Activated effector memory CD4-positive, alpha-beta T cell treated with anti-CD3 and anti-CD28 coated beads, Interleukin-2, amount 50 U/mL, for 16 hours (primary cell): ENCODE measurements around the gene MRPL30.
A peak's percentile ranks its signal among the peaks of the same experiment; 100 is the strongest.
"Not testable (repeated sequence)": the region's sequence is repeated elsewhere in the genome, so short reads cannot be mapped to it uniquely, and the experiment has no call there.

Source experiments
- DNase-seq: peaks from one replicate; pipeline ENCODE4 v3.0.0-alpha.2; 2020

MRPL30 gene

DNA sequence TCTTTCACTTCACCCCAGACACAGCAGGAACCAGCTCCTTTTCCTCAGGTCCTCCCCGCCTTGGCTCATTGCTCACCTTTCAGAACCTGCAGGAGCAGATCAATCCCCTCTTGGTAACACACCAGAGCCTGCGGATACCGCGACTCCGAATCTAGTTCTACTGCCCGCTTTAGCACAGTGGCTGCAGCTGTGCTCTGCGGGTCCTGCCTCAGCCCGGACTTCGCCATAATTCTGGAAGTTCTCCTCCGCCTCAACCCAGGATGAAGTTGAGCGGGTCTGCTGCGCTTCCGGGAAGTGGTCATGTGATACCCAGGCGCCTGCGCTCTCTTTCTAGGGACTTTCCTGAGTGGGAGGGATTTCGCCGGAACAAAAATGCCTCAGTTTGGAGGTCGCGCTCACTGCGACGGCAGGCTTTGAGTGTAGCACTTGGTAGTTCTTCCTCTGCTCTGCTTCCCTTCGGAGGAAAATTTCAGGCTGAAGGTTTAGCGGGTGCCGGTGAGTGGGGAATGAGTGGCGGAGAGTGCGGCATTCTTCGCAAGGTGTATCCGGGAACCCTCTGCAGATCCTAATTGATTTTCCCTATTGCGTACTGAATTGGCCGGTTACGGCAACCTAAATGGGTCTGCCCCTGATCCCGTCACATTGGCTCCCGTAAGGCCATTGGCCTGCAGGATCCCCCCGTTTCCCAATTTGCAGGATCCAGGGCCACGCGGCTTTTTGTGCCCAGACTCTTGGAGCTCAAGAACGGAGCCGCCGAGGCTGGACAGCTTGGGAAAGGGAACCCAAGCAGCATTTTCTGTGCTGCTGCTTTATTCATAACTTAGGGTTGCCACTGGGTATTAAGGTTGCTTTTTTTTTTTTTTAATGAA, at the start of gene MRPL30, which contains the start of gene MITD1:
Gene MRPL30, plus strand, starts transcription at position 430 of the 869 bp plus-strand sequence. CDS start 5,020 bp downstream, outside the sequence.
Gene MITD1, minus strand, starts transcription at position 304 of the 869 bp plus-strand sequence. Its CDS starts 77 bp downstream, at position 227.
- peak; percentile 96 for DNase-seq

DNA sequence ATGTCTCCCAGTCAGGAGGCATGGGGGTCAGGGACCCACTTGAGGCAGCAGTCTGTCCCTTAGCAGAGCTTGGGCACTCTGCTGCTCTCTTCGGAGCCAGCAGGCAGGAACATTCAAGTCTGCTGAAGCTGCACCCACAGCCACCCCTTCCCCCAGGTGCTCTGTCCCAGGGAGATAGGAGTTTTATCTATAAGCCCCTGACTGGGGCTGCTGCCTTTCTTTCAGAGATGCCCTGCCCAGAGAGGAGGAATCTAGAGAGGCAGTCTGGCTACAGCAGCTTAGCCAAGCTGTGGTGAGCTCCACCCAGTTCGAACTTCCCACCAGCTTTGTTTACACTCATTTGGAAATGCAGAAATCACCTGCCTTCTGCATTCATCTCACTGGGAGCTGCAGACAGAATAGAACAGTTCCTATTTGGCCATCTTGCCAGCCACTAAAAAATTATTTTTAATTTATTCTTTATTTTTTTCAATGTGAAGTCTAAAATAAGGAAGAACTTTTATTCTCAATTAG, 45.9 kb upstream of the MRPL30 start:
- DNase-seq: not testable (repeated sequence)

DNA sequence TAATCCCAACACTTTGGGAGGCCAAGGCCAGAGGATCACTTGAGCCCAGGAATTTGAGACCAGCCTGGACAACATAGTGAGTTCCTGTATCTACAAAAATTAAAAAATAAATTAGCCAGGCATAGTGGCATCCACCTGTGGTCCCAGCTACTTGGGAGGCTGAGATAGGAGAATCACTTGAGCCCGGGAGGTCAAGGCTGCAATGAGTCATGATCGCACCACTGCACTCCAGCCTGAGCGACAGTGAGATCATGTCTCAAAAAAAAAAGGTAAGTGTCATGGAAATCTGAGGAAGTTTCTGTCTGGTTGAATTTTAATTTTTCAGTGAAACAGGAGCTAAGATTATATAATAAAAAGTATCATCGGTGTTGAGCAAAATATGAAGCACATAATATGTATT, 42.0 kb upstream of the MRPL30 start:
- DNase-seq: no peak

DNA sequence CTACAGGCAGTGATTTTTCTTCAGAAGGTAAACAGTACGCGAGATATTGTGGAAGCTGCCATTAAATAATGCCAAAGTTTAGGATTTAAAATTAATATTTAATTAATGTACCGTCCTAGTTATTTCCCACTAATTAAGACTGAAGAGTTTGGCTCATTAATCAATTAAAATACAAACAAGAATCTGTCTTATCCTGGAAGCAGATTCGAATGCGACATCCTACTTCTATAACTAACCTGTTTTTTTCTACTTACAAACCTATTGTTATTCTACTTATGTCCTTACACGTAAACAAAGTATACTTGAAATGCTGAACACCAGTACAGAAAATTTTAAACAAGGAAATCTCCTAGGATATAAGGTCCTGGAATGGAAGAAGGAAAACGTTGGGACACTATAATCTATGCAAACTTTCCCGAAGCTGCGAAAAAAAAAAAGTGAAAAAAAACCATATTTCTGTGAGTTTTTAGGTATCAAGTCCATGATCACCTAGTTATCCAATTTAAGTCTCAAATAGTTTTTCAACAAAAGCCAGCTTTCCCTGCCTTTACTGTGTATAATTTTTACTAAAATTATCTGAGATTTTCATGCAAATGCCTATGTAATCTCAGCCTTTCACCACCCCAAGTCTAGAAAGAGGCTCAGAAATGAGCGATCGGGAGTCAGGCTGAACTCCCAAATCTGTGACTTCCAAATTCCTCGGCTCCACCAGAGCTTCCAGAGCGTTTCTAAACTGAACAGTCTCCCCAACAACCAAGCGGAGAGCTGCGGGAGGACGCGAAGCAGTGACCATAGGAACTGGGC, 40.7 kb upstream of the MRPL30 start:
- no peak for DNase-seq

DNA sequence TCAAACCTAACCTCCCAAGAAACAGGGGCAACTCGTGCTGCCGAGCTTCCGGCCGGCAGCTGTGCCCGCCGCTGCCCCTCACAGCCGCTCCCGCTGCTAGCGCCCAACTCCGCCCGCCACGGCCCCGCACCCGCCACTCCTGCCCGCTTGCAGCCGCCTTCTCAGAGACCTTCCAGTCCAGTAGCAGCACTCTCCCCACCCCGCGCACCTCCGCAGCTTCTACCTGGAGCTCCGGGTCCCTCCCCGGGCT, 40.2 kb upstream of the MRPL30 start:
- no peak for DNase-seq

DNA sequence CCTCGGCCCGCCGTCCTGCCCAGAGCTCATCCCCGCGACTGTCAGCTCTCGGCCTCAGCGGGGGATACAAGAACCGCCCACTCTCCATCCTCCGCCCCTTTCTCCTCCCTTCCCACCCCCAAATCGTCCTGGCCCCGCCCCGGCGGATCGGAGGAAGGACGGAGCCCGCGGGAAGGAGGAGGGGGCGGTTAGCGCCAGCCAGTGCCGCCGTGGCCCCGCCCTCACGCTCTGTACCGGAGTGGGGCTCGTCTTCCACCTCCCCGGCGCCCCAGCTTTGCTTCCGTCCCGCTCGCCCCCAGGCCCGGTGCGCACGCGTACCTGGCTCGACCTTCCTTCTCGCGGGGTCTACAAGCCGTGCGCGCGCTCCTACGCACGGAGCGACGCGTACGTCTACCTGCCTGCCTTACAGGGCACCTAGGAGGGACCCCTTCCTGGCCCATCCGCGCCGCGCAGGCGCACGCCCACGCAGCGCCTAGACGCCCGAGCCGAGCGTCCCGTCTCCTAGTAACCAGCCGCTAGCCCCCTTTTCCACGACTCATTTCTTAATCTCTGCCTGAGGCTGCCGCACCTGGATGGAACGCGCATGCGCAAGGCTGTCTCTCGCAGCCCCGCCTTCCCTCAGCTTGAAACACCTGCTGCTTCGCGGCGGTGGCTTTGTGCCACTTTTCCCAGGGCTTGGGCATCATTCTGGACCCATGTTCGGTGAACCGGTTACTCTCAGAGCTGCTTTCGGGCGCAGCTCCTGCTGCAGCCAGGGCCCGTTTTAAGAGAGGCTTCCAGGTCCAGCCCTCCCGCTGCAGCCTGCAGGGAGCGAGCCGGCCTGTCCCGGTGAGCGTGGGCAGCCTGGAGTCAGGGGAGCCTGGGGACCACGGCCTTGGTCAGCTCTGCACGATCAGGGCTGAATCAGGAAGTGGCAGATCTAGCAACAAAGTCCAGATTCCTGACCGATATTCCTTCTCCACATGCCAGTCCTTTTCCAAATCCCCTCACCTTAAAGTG, 39.6 kb upstream of the MRPL30 start, which contains the start of gene C2orf15:
Gene C2orf15, plus strand, starts transcription at position 598 of the 999 bp plus-strand sequence. CDS start 8,852 bp downstream, outside the sequence.
- peak; percentile 99 for DNase-seq

DNA sequence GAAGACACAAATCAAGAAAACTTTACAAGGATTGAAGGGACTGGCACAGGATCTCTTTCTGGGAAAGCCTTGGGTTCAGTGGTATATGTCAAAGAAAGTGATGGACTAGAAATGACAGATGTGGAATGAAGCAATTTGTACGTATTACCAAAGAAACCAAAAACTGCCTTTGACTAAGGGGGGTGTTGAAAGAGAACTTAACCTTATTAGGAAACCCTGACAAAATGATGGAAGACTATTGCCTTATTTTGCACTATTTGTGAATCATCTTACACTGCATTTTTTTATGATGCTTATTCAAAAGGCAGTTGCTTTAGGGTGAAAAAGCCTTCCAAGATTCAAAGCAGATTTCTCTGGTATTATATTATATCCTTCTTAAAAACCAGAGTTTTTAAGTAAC, 30.3 kb upstream of the MRPL30 start:
- DNase-seq: no peak

DNA sequence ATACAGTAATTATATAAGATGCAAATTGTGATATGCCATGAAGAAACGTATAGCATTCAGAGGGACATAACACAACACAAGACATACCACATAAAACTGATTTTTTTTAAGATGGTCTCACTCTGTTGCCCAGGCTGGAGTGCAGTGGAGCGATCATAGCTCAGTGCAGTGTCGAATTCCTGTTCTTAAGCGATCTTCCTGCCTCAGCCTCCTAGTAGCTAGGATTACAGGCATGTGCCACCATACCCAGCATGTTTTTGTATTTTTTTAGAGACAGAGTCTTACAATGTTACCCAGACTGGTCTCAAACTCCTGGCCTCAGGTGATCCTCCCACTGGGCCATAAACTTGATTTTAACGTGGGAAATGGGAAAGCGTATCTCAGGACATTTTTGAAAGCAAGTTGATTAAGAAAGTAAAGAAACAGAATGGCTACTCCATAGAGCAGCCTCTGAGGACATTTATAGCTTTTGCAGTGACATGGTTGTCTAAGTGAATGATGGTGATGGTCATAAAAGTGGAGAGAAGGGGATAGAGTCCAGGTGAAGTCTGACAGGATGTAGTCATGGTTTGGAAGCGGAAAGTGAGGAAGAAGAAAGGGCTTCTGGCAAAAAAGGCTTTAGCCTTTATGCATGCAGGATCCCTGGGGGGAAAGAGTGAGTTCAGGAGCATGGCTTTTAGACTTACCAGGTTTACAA, 28.6 kb upstream of the MRPL30 start:
- no peak for DNase-seq

DNA sequence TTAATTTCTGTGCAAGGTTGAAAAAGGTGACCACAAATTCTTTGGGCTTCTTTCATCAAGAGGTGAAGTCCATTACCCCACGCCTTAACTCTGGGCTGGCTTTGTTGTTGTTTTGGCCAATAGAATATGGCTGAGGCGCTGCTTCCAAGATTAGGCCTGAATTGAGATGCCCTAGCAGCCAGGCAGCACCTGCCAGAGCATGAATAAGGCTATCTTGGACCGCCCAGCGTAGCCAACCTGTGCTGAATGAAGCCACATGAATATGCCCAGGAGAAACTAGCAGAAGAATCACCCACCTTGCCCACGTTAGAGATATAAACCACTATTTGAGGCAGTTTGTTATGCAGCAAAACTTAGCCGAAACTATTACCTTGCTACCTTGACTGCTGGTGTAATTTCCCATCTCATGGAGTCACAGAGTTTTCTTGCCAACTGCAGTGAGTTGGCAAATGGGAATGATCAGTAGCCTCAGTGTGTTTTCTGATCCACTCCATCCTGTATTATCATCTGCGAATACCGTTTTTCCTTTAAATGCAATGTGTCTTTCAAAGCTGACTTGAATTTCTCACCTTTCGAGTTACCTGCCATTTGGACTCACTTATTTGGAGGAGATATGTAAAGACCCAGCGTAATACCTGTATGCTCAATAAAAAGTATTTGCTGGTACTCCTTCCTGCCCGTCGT, 26.9 kb upstream of the MRPL30 start:
- DNase-seq: no peak

DNA sequence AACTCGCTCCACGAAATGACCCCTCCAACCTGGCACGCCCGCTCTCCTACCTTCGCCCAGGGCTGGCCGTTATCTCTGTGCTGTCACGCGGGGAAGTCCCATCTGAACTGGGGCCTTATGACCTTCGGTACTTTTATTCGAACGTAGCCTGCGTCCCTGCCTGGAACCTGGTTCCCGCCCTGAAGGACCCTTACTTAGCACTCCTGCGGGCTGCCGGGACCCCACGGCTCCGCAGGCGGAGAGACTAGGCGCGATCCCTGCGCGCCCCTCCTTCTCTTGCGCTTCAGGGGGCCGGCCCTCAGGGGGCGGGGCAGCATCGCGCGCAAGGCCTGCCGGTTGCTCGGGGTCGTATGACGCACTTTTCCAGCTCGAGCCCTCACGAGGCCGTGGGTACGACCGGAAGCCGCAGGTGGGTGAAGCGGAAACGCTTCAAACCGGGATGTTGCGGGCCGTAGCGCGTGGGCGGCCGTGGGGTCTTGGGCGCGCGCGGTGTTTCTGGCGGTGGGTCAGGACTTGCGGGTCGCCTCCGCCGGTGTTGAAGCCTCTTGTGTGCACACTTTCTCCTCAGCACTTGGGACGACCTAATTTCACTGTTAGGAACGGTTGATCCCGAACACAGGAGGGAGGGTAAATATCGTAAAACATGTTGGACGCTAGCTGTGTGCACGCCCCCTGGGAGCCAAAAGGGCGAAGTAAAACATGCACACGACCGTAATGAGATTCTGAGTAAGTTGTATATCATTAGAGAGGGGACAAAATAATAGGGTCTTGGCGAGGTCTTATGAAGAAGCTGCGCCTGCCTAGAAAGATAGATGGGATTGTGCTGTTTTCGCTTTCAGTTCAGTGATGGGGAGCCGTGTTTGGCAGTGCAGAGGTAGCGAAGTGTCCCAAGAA, 26.1 kb upstream of the MRPL30 start, which contains the start of the genes LIPT1 and TSGA10:
Gene LIPT1, plus strand, starts transcription at position 325 of the 894 bp plus-strand sequence. CDS start 6,991 bp downstream, outside the sequence.
Gene TSGA10, minus strand, starts transcription at position 300 of the 894 bp plus-strand sequence. CDS start 45,503 bp downstream, outside the sequence.
- peak; percentile 97 for DNase-seq

DNA sequence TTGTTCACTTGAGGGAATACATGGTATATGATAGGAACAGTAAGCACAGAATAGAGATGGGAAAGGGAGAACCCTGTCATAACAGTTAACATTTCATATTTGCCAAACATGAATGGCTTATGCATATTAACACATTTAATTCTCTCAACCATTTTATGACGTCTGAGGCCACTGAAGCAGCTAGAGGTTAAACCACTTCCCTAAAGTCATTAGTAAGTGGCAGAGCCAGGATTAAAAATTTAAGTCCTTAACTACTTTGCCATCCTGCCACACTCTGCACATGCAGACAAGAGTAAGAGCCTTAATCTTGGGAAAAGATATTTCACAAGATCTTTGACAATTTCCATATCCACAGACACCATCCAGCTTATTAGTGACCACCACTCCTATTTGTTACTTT, 24.1 kb upstream of the MRPL30 start:
- DNase-seq: no peak

DNA sequence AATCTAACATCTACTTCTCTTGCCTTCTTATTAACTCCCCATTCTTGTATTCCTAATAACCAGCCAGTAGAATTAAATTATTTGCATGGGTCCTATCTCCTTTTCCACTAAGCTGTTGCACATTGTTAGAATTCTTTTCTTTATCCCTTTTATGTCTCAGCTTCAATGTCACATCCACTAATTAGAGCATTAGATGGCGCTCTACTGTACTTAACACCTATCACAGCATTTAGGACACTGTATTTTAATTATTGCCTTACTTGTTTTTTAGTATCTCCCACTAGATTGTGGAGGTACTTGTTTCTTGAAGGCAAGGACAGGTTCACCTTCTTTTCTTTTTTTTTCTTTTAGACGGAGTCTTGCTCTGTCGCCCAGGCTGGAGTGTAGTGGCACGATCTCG, 22.4 kb upstream of the MRPL30 start:
- no peak for DNase-seq

DNA sequence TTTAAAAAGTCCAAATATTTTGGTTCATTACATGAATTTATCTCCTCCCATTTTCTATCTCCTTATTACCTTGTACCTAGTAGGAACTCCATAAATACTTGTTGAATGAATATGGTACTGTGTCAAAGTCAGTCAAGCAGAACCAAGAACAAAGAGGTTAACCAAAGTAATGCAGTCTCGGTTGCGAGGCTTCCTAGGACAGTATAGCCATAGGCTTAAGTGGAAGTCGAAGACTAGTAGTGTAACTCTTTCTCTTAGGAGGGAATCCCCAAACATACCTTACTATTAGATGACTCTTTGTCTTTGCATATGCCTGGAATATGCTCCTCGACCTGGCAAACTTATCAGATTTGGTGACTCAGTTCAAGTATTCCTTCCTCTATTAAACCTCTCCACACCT, 21.4 kb upstream of the MRPL30 start:
- DNase-seq: no peak

DNA sequence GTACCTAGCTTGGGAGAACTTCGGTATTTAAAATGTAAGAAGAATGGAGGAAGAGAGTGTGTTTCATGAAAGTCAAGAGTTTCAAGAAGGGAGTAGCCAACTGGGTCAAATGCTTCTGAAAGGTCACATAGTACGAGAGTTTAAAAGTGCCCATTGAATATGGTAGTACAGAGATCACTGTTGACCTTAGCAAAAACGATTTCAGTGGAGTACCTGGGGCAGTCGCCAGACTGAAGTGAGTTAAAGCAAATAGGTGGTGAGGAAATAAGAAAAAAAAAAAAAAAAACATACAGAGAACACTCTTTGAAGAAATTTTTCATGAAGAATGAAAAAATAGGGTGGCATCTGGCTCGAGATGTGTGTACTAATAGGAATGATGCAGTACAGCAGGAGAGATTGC, 14.8 kb upstream of the MRPL30 start:
- no peak for DNase-seq

DNA sequence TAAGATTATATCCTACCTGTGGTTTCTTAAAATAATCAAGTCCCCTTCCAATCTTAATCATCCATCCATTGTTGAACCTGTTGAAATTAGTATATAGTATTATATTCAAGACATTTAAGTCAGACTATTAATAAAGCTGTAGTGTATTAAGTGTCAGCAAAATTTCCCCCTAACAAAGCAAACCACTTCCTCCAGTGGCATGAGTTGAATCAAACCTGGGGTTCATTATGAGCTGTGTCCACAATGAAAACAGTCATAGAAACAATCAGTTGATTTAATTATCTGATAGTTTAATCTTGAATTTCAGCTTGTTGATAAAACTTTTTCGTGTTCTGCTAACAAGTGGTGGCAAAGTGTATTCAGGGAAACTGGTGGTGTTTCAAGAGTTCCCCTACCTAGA, 11.4 kb upstream of the MRPL30 start:
- no peak for DNase-seq

DNA sequence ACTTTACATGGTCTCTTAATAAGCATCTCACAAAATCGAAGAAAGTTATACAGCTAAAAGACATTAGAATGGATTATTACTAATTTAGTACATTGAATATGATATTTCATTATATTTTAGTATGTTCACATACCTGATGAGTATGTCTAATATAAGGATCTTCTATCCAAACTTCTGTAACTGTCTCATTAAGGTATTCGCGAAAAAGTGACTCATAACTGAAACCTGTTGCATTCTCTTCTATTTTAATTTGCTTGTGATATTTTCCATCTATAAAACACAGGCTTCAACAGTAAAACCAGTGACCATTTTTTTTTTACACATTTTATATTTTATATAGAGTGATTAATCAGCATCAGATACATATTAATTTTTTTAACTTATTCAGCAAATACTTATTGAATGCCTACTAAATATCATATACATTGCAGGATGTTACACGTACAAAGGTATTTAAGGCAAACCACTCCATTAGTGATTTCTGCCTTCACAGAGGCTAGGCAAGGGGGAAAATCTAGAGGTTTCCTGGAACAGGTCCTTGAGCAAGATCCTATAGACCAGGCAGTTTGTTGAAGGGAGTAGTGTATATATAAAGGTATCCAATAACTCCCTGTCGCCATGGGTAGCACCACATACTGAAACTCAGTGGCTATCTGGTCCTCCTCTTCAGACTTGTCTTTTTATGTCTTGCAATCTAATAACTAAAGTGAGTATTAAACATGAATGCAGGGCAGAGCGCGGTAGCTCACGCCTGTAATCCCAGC, 9.4 kb upstream of the MRPL30 start:
- no peak for DNase-seq

DNA sequence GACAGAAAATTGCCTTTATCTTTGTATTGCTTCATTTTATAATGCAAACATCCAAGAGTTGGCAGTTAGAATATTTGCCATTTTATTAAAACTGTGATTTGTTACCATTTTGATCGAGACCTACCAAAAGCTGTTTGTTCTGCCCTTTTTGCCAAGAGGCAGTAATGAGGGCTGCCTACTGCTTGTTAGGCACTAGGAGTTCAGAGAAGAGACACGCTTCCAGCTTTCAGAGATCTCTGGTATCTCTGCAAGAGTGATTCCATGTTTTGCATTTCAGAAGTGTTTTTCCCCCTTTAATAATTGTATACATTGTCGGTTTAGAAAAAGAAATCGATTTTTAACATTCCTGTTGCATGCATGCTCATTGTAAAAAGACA, 628 bp downstream of the MRPL30 start:
- no peak for DNase-seq

DNA sequence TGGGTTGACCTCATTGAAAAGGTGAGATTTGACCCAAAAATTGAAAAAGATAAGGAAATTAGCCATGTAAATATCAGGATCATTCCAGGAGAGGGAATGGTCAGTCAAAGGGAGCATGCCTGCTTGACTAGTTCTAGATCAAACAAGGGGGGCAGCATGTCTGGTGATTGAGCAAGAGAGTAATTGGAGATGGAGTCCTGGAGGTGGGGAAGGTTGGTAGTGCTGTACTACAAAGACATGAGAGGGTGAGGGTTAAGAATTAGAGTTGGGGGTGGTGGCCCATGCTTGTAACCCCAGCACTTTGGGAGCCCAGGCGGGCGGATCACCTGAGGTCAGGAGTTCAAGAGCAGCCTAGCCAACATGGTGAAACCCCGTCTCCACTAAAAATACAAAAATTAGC, 2.0 kb downstream of the MRPL30 start:
- no peak for DNase-seq

DNA sequence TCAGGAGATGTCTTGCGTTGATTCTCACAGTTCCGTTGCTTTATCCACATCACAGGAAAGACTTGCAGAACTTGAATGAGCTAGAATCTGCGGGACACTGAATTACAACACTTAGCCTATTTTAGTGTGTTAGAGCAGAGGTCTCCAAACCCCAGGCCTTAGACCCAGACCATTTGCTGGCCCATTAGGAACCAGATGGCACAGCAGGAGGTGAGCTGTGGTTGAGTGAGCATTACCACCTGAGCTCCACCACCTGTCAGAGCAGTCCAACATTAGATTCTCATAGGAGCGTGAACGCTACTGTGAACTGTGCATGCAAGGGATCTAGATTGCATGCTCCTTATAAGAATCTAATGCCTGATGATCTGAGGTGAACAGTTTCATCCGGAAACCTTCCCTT, 3.8 kb downstream of the MRPL30 start:
- DNase-seq: no peak
